Measurements from ENCODE around the gene SDK2.

SDK2 gene

DNA sequence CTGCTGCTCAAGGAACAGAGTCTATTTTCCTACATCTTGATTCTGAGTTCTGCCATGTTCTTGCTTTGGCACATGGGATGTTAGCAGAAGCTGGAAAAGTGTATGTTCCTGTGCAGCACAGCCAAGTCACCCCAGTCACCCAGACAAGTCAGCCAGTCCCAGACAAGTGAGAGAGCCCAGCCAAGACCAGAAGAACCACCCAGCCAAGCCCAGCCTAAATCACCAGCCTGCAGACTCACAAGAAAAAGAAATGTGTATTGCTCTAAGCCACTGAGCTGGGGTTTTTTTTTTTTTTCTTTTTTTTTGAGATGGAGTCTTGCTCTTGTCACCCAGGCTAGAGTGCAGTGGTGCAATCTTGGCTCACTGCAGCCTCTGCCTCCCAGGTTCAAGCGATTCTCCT, 191.2 kb downstream of the SDK2 start:
- no peak overlapping the region for H3K4me3 ChIP-seq (ENCODE audit: low read depth, low read length)
- no peak for DNase-seq (ENCODE audit: low read depth)

DNA sequence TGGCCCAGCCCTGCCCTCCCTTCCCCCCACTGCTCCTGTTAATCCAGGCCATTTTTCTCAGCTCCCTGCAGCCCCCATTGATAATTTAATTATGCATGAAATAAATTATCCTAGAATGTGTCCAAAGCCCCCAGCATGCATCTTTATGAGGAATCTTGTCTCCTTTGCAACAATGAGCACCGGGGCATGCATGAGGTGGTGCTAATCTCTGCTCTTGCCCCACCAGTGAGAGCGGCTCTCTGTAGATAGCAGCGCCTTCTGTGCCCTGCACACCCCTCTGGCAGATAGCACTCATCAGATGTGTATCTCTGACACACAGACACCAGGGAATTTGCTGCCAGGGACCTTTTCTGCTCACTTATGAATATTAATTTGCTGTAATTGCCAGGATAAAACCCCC, 192.2 kb downstream of the SDK2 start:
- no peak for DNase-seq (ENCODE audit: low read depth)
- no peak overlapping the region for H3K4me3 ChIP-seq (ENCODE audit: low read depth, low read length)

DNA sequence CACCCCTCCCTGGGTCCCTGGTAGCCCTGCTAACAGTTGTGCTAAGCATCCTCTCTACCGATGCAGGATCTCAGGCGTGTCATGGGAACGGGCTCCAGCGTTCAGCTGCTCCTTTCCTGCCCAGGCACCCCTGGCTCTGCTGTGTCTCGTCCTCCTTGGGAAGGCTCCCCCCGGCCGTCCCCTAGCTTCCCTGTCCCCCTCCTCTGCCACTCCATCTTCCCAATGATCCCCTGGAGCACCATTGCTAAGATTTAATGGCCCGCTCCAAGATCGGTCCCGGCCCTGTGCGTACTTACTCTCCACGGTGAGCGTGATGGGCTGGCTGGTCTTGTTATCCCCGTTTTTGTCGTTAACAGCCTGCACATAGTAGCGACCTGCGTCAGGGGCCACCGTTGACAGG, 196.9 kb downstream of the SDK2 start:
- H3K4me3 ChIP-seq (ENCODE audit: low read depth, low read length): no peak overlapping the region

DNA sequence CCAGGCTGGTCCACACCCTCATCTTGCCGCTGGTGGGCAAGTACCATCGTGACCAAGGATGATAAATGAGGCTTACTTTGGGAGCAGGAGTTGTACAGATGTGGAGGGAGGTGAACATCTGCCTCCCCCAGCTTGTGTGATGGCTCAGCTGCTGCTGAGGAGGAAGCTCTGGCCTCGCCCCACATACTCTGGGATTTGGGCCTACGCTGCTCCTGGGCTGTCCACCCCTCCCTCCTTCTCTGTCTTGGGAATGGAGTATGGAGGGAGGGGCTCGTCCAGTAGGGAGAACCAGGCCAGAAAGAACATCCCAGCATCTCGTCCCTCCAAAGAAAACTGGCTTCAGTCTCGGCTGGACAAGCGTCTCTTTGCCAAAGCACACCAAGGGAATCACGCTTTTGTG, 197.6 kb downstream of the SDK2 start:
- no peak overlapping the region for H3K4me3 ChIP-seq (ENCODE audit: low read depth, low read length)
- no peak for DNase-seq (ENCODE audit: low read depth)

More for the DNA sequence above, 196.9 kb downstream of the SDK2 start:
- no peak for DNase-seq (ENCODE audit: low read depth)

DNA sequence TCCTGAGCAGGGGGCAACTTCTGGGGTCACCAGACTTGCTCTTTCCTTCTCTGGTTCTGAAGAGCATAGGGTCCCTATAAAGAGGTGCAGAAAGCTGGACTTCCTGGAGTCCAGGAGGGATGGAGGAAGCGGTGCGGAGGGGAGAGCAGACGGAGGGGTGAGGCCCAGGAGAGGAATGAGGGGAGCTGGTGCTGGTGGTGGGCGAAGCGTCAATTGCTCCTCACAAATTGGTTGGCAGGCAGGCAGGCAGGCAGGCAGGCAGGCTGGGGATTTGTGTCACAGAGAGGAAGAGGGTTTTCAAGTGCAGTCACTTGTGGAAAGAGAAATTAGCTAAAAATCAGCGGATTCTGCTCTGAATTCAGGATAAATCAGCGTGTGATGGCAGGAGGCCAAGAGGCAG, 198.8 kb downstream of the SDK2 start:
- no peak overlapping the region for H3K4me3 ChIP-seq (ENCODE audit: low read depth, low read length)
- DNase-seq (ENCODE audit: low read depth): no peak

DNA sequence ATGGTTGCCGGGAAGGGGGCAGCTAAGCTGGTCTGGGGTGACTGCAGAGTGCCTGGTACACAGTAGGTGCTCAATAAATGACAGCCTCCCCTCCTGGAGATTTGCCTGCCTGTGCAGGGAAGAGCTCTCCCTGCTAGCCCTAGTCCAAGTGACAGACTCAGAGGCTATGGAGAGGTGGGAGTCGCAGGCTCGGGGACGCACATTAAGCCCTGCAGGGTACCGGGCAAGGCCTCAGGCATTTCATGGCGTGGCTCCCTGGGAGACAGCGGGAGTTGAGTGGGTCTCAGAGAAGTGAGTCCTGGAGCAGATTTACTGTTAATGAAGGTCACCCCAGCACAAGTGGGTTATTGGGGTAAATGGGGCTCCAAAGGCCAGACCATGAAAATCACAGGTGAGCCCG, 200.2 kb downstream of the SDK2 start:
- DNase-seq (ENCODE audit: low read depth): no peak
- no peak overlapping the region for H3K4me3 ChIP-seq (ENCODE audit: low read depth, low read length)

DNA sequence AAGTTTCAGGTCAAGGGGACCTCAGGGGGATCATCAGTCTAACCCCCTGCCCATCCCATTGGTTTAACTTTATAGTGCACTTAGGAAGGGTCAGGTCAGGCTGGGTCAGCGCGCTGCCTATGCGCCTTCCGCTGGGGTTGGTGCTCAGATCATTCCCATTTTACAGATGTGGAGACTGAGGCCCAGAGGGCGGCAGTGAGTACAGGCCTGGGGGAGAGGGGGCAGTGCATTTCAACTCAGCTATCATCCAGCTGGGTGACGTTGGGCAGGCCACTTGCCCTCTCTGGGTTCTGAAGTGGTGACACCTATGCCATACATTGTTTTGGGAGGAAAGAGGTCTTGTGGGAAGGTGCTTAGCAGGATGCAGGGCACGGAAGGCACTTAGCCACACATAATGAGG, 204.6 kb downstream of the SDK2 start:
- no peak overlapping the region for H3K4me3 ChIP-seq (ENCODE audit: low read depth, low read length)
- DNase-seq (ENCODE audit: low read depth): no peak

DNA sequence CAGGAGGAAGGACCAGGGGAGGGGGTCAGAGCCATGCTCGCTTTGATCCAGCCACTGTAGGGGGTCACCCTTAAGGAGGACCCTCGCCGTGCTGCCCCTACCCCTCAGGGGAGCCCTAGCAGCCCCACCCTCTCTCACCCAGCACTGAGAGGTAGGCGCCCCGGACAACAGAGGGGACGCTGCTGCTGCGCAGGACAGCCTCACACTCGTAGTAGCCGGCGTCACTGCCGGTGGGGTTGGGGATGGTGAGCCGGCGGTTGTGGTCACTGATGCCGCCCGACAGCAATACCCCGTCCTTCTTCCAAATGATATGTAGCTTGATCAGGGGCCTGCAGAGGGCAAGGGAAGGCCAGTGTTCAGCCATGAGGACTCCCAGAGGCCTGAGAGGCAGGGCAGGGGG, 206.4 kb downstream of the SDK2 start:
- no peak overlapping the region for H3K4me3 ChIP-seq (ENCODE audit: low read depth, low read length)
- DNase-seq (ENCODE audit: low read depth): no peak

DNA sequence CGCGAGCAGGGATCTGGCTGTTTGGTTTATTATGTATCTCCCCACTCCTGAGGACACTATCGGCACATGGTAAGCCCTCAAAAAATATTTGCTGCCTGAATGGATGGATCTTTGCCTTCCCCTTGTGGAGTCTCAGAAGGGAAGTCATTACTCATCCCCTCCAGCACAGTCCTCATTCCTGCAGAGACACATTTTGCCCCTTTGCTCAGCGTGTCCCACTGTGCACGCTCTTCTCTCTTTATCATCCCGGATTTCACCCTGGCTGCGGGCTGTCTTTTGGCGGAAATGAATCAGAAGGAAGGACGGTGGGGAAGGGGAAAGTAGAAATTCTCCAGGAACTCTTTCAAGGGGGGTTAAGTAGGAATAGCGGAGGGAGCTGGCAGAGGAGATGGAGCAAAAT, 207.3 kb downstream of the SDK2 start:
- DNase-seq (ENCODE audit: low read depth): no peak
- no peak overlapping the region for H3K4me3 ChIP-seq (ENCODE audit: low read depth, low read length)

DNA sequence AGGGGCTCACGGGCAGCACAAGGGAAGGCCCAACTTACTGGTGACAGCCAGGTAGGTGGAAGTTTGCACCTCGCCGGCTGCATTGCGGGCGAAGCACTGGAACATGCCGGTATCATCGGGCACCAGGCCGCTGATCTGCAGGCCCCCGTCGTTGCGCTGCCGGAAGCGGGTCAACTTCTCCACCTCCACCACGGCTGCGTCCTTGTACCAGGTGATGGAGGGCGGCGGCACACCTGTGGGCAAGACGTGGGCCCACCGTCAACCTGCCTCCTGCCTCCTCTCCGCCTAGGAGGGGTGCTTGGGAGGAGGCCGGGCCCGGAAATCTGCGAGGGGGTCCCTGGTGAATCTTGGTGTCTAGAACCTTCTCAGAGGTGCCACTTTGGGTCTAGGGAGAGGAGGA, 208.8 kb downstream of the SDK2 start:
- no peak for DNase-seq (ENCODE audit: low read depth)
- H3K4me3 ChIP-seq (ENCODE audit: low read depth, low read length): no peak overlapping the region

DNA sequence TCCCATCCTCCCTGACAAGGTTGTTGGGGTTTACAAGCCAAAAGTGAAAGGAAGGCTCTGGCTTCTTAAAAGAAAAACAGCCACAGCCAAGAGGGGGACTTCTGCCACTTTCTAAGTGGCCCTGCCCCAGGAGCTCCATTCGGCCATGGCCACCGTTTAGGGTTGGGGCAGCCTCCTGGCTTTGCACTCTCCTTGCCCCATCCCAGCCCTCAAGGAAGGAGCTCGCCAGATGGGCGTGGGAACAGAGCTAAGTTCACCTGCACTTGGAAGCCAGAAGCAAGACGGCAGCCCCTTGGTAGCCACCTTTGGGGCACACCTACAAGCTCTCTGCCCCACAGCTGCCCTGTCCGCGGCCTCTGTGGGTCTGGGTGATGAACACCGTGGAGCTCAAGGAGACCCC, 210.1 kb downstream of the SDK2 start:
- no peak for DNase-seq (ENCODE audit: low read depth)
- no peak overlapping the region for H3K4me3 ChIP-seq (ENCODE audit: low read depth, low read length)

DNA sequence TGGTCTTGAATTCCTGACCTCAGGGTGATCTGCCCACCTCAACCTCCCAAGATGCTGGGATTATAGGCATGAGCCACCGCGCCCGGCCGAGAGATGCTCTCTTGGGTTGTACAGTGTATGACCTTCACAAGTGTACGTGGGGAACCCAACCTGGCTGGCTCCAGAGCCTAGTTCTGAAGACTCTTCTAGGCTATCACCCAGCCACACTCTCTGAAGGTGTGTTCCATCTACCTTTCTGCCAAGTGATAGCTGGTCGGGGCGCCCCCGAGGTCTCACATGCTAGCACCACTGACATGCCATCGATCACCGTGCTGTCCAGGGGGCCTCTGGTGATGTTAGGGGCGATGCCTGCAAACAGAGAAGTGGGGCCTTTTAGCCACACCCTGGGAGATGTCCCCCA, 210.7 kb downstream of the SDK2 start:
- no peak for DNase-seq (ENCODE audit: low read depth)
- H3K4me3 ChIP-seq (ENCODE audit: low read depth, low read length): no peak overlapping the region

DNA sequence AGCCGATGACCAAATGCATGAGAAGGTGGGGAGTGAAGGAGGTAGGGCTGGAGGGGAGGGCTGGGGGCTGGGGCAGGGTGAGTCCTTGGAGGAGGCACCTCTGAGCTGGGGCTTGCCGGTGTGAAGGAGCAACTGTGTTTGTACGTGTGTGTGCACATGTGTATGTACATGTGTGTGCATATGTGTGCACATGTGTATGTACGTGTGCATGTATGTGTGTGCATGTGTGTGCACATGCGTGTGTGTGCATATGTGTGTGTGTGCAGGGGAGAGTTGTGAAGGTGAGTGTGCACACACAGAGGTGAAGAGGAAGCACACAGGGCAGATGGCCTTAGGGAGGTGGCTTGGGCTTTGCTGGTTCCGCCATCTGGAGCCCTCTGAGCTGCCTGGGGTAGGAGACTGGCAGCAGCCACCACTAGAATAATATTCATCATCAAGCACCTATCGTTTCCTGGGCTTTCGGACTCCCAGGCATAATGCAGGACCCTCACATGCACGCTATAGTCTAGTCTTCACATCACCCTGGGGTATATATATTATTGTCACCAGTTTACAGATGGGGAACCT, 211.5 kb downstream of the SDK2 start:
- no peak for DNase-seq (ENCODE audit: low read depth)
- no peak overlapping the region for H3K4me3 ChIP-seq (ENCODE audit: low read depth, low read length)

DNA sequence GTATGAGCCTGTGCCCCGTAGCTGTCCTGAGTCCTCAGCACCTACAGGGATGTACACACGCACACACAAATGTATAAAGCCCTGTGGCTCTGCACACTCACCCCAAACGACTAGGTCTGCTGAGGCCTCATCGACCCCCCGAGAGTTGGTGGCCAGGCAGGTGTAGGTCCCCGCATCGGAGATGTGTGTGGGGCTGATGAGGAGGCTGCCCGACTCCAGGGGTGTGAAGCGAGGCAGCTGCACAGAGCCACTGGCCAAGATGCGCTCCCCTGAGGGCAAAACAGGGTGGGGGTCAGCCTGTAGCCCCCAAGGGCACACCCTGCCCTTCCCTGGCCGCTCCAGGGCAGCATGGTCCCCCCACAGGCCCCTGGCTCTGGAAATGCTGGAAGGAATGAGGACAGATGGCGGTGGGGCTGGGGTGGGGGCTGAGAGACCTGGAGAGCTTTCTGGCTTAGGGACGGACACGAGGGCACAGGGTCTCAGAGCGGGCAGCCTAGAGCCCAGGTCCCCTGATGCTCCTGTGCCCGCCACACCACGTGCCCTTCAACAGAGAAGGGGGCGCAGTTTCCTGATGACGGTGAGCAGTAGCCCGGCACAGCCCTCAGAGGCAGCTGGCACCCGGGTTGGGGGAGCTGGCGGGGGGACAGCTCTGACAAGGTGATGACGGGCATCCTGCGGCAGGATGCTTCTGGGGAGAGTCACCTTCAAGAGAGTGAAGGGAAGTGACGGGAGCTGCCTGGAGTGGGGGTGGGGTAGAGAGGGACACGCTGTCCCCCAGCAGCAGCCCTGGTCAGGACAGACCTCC, 212.6 kb downstream of the SDK2 start:
- DNase-seq (ENCODE audit: low read depth): no peak
- H3K4me3 ChIP-seq (ENCODE audit: low read depth, low read length): no peak overlapping the region

DNA sequence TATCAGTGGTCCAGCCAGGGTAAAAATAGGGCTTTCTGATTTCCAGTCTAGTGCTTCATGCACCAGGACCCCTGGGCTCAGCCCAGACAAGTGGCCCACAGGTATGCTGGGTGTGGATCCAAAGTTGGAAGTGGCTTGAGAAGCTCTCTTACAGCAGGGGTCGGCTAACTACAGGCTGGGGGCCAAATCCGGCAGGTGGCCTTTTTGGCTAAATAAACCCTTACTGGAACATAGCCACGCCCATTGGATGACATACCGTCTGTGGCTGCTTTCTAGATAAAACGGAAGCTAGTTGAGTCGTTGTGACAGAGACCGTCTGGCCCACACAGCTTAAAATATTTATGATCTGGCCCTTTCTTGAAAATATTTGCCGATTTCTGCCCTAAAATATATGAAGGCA, 213.4 kb downstream of the SDK2 start:
- no peak overlapping the region for H3K4me3 ChIP-seq (ENCODE audit: low read depth, low read length)
- DNase-seq (ENCODE audit: low read depth): no peak

DNA sequence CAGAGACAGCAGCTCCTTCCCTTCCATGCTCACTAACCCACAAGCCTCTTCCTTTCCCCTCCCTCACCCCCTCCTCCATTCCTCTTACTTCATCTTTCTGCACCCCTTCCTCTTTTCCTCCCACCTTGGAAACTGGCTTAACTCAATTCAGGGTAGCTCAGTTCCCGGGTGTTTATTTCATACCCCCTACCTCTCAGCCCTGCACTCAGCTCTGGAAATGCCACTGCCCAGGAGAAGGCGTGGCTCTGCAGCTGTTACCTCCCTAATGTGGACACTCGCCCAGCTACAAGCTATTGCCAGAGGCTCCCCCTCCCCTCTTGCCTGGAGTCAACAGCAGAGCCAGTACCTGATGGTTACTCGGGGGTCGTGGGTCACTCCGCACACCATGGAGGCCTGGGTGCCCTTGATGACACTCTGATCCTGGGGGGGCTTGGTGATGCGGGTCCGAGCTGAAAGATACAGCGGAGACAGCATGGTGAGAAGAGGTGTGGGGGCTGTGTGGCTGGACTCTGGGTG, 214.0 kb downstream of the SDK2 start:
- no peak for DNase-seq (ENCODE audit: low read depth)
- H3K4me3 ChIP-seq (ENCODE audit: low read depth, low read length): no peak overlapping the region

DNA sequence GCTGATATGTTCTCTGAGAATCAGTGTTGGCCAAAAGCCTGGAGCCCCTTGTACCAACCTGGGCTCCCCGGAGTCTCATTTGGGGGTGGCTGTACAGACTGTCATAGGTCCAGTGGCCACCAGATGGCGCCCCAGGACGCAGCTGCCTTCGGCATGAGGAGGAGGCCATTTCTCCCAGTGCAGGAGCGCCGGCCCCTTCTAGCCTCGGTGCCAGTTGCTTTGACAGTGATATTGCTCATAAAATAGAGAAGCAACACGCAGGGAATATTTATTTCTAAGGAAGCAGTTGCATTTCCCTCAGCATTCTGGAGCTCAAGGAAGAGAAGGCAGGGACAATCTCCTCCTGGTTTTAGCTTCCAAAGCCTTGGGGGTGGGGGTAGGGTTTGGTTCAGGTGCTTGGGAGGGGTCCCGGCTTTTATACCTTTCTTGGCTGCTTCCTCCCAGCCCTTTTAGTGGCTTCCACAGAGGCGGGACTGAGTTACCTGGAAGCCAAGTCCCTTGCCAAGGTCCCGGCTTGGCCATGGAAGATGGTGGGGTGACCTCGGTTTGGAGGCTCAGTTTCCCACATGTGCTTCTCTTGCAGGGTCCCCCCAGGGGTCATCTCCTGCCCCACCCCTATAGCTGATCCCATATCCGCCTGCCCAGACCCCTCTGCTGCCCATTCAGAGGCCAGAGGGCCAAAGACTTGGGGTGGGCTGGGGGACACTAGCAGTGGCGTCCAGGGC, 214.6 kb downstream of the SDK2 start:
- no peak overlapping the region for H3K4me3 ChIP-seq (ENCODE audit: low read depth, low read length)
- DNase-seq (ENCODE audit: low read depth): peak; percentile 17

DNA sequence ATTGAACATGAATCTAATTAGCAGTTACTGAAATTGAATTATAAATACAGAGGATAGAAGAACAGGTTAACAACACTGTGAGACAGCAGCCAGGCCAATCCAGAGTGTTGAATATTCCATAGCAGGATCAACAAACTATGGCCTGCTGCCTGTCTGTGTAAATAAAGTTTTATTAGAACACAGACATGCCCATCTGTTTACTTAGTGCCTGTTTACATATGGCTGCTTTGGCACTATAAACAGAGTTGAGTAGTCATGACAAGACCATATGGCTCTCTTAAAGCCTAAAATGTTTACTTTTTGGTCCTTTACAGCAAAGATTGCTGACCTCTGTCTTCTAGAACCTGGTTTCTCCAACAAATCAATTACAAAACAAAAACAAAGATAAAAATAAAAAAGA, 217.0 kb downstream of the SDK2 start:
- H3K4me3 ChIP-seq (ENCODE audit: low read depth, low read length): no peak overlapping the region
- DNase-seq (ENCODE audit: low read depth): no peak

DNA sequence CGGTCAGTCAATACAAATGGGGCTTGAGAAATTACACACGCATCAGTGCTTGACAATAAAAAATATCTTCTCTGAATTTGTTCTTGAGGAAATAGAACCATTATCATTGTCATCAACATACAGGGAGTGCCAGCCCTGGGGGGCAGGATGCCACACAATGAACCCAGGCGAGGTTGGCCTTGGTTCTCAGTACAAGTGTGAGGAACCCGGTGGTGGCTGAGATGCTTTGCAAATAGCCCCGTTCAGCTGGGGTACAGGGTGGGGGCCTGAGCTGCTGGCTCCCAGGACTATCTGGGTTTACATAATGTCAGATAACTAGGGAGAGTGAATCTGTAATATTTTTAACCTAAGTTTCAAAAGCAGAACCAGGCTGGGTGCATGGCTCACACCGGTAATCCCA, 219.7 kb downstream of the SDK2 start:
- H3K4me3 ChIP-seq (ENCODE audit: low read depth, low read length): no peak overlapping the region

DNA sequence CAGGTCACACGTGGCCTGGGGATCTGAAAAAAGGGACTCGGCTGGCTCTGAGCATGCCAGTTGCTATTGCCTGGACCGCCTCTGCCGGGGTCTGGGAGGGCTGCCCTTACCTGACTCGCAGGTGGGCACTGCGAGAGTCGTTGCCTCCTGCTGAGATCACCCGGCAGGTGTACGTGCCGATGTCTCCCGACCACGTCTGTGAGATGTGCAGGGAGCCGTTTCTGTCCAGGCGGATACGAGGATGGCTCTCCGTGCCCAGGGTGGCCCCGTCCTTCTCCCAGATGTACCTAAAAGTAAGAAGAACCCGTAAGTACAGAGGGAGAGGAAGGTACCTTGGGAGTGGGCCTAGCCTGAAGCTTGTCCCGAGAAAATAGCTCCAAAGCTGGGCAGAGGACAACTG, 220.4 kb downstream of the SDK2 start:
- DNase-seq (ENCODE audit: low read depth): no peak
- no peak overlapping the region for H3K4me3 ChIP-seq (ENCODE audit: low read depth, low read length)

More for the DNA sequence above, 219.7 kb downstream of the SDK2 start:
- no peak for DNase-seq (ENCODE audit: low read depth)
